DMS79 treated with DMSO at 0.1 percent for 48 hours (cell line): ENCODE measurements around the gene LMAN1L.

ENCODE experiments used
- DNase-seq: peaks from one replicate; lab custom pipeline; 2025; lab: John Stamatoyannopoulos, UW

The LMAN1L gene

GRCh38 chr15:74812533-74812932 is at the start of gene LMAN1L:
LMAN1L (plus strand) TSS chr15:74812835; CDS start chr15:74812855, 20 bp downstream.
- DNase-seq = no peak

GRCh38 chr15:74763416-74763815 is 49.2 kb upstream of the LMAN1L start:
- peak; percentile 25 for DNase-seq

- DNase-seq = no peak
Measured at GRCh38 chr15:74767167-74768098, 45.2 kb upstream of the LMAN1L start.

GRCh38 chr15:74768099-74768770 is 44.4 kb upstream of the LMAN1L start:
- DNase-seq = no peak

- peak; percentile 2 for DNase-seq
Measured at GRCh38 chr15:74768771-74769342, 43.8 kb upstream of the LMAN1L start.

GRCh38 chr15:74769463-74770025 is 43.1 kb upstream of the LMAN1L start:
- DNase-seq = peak; percentile 18

- no peak for DNase-seq
Measured at GRCh38 chr15:74770211-74770903, 42.3 kb upstream of the LMAN1L start.

GRCh38 chr15:74773329-74773728 is 39.3 kb upstream of the LMAN1L start:
- DNase-seq = no peak

GRCh38 chr15:74773731-74774252 is 38.8 kb upstream of the LMAN1L start:
- no peak for DNase-seq

- no peak for DNase-seq
Measured at GRCh38 chr15:74775132-74775562, 37.5 kb upstream of the LMAN1L start.

GRCh38 chr15:74775894-74776293 is 36.7 kb upstream of the LMAN1L start:
- DNase-seq = no peak

GRCh38 chr15:74776821-74777768 is 35.5 kb upstream of the LMAN1L start:
- no peak for DNase-seq

GRCh38 chr15:74777769-74778598 is 34.7 kb upstream of the LMAN1L start:
- no peak for DNase-seq

- no peak for DNase-seq
Measured at GRCh38 chr15:74778599-74778970, 34.0 kb upstream of the LMAN1L start.

- no peak for DNase-seq
Measured at GRCh38 chr15:74779162-74779648, 33.4 kb upstream of the LMAN1L start.

- no peak for DNase-seq
Measured at GRCh38 chr15:74780523-74781430, 31.9 kb upstream of the LMAN1L start.

GRCh38 chr15:74781431-74782258 is 31.0 kb upstream of the LMAN1L start, which contains the start of gene CSK:
CSK (plus strand) TSS chr15:74782080; CDS start chr15:74798298, 16,218 bp downstream.
- peak; percentile 27 for DNase-seq
